Neural cell (in vitro differentiated cells): ENCODE results near the gene ZNF557. TPM values are rescaled to one million over a fixed set of nuclear protein-coding genes. Genes with fewer than 3 reads are reported as not detected.

Experiments
- H2AFZ ChIP-seq: fragments of 200-600, 300-800 bp; sonication (generic), shearing (Covaris generic); 2 replicates; pipeline ENCODE4 v1.6.0; 2014; ENCODE audit warnings: low read depth, mild to moderate bottlenecking, antibody characterized with exemption, low read length, moderate library complexity
- H3F3A ChIP-seq: fragments of 200-600 bp; shearing (Covaris generic); 2 replicates; pipeline ENCODE4 v1.6.1; 2016; ENCODE audit warnings: mild to moderate bottlenecking, moderate library complexity, mixed read lengths, antibody characterized with exemption, low read length; ENCODE audit not compliant: insufficient read depth, poor library complexity, severe bottlenecking
- H3K27ac ChIP-seq: fragments of 200-600, 300-800 bp; sonication (generic), shearing (Covaris generic); 2 replicates; pipeline ENCODE4 v1.5.1; 2014; ENCODE audit warnings: mild to moderate bottlenecking, low read length, moderate library complexity
- H3K27me3 ChIP-seq: fragments of 300-800, 200-600 bp; sonication (generic), shearing (Covaris generic); 2 replicates; pipeline ENCODE4 v1.6.0; 2014; ENCODE audit warnings: mild to moderate bottlenecking, low read depth, low read length, moderate library complexity; ENCODE audit not compliant: insufficient read depth
- H3K36me3 ChIP-seq: fragments of 300-800, 200-600 bp; sonication (generic), shearing (Covaris generic); 2 replicates; pipeline ENCODE4 v1.5.1; 2014; ENCODE audit warnings: mild to moderate bottlenecking, antibody characterized with exemption, low read length, moderate library complexity; ENCODE audit not compliant: insufficient read depth
- H3K4me2 ChIP-seq: fragments of 300-800, 200-600 bp; sonication (generic), shearing (Covaris generic); 2 replicates; pipeline ENCODE4 v1.6.0; 2014; ENCODE audit warnings: mild to moderate bottlenecking, low read length
- H3K4me3 ChIP-seq: fragments of 300-800, 200-600 bp; sonication (generic), shearing (Covaris generic); 2 replicates; pipeline ENCODE4 v1.5.1; 2014; ENCODE audit warnings: mild to moderate bottlenecking, low read length, moderate library complexity
- H3K79me2 ChIP-seq: fragments of 200-600 bp; shearing (Covaris generic); replicated peaks from 2 replicates; pipeline ENCODE4 v1.6.0; 2014; ENCODE audit warnings: mild to moderate bottlenecking, low read length, moderate library complexity; ENCODE audit not compliant: insufficient read depth
- H3K9ac ChIP-seq: fragments of 300-800, 200-600 bp; sonication (generic), shearing (Covaris generic); 2 replicates; pipeline ENCODE4 v1.6.1; 2016; ENCODE audit warnings: mild to moderate bottlenecking, low read length, mixed read lengths
- H3K9me2 ChIP-seq: fragments of 200-600 bp; shearing (Covaris generic); 2 replicates; pipeline ENCODE4 v1.6.1; 2016; ENCODE audit warnings: mild to moderate bottlenecking, low read length, mixed read lengths; ENCODE audit not compliant: insufficient read depth
- H3K9me3 ChIP-seq: fragments of 200-600, 300-800 bp; sonication (generic), shearing (Covaris generic); 2 replicates; pipeline ENCODE4 v1.6.1; 2016; ENCODE audit warnings: mild to moderate bottlenecking, mixed run types, low read length, moderate library complexity, mixed read lengths
- H4K20me1 ChIP-seq: fragments of 200-600 bp; shearing (Covaris generic); 2 replicates; pipeline ENCODE4 v1.6.1; 2016; ENCODE audit warnings: mild to moderate bottlenecking, mixed run types; ENCODE audit not compliant: insufficient read depth
- CTCF ChIP-seq: fragments of 450-650 bp; IDR thresholded peaks from 2 replicates; pipeline ENCODE4 v1.5.1; 2014; ENCODE audit warnings: antibody characterized with exemption, mild to moderate bottlenecking, moderate library complexity; ENCODE audit not compliant: poor library complexity, severe bottlenecking
- EP300 ChIP-seq: fragments of 450-650 bp; conservative IDR thresholded peaks from 2 replicates; pipeline ENCODE4 v1.6.1; 2014; ENCODE audit warnings: antibody characterized with exemption, mild to moderate bottlenecking, moderate library complexity; ENCODE audit not compliant: poor library complexity, severe bottlenecking
- EZH2 ChIP-seq: fragments of 200-600, 300-800 bp; shearing (Covaris generic), sonication (generic); IDR thresholded peaks from 2 replicates; pipeline ENCODE4 v1.6.1; 2014; ENCODE audit warnings: antibody characterized with exemption, low read length, borderline replicate concordance, mild to moderate bottlenecking; ENCODE audit not compliant: insufficient read depth, poor library complexity, severe bottlenecking
- MXI1 ChIP-seq: fragments of 450-650 bp; conservative IDR thresholded peaks from 2 replicates; pipeline ENCODE4 v1.6.1; 2014; ENCODE audit warnings: antibody characterized with exemption, mild to moderate bottlenecking; ENCODE audit not compliant: poor library complexity, severe bottlenecking
- POLR2AphosphoS5 ChIP-seq: IDR thresholded peaks from 2 replicates; pipeline ENCODE4 v1.6.1; 2012
- RAD21 ChIP-seq: fragments of 450-650 bp; conservative IDR thresholded peaks from 2 replicates; pipeline ENCODE4 v1.6.1; 2014; ENCODE audit warnings: antibody characterized with exemption, mild to moderate bottlenecking, moderate library complexity
- SMC3 ChIP-seq: fragments of 450-650 bp; conservative IDR thresholded peaks from 2 replicates; pipeline ENCODE4 v1.6.1; 2014; ENCODE audit warnings: antibody characterized with exemption, mild to moderate bottlenecking, moderate library complexity; ENCODE audit not compliant: poor library complexity
- TAF1 ChIP-seq: IDR thresholded peaks from 2 replicates; pipeline ENCODE4 v1.6.1; 2012; ENCODE audit warnings: low read depth
- polyA plus RNA-seq: library from polyadenylated mRNA; depleted of rRNA; stranded (reverse); fragments of >200 nt; gene quantifications from 2 replicates; pipeline ENCODE4 v1.2.3, GENCODE V29; 2014
- TF ChIP-seq, protein P1 (sequence below): IDR thresholded peaks from 2 replicates; pipeline ENCODE4 v1.6.1; 2012; ENCODE audit warnings: borderline replicate concordance

The ZNF557 gene
- polyA plus RNA-seq, 1 donor from 2014 or later = 7.7 TPM

DNA sequence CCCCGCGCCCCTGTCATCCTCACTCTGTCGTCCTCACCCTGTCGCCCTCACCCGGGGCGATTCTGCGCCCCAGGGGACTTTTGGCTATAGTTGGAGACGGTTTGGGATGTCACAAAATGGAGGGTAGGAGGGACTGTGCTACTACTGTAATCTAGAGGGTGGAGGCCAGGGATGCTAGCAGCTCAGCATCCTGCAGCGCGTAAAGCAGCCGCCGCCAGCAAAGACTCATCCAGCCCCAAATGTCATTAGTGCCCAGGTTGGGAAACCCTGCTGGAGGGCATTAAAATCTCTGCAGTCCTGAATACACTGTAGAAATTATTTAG, 362 bp downstream of the ZNF557 start:
- no peaks in the 10 kb centered on the region for H3K9me3 ChIP-seq
- H2AFZ ChIP-seq = peak overlapping the region; percentile 73
- peak overlapping the region; percentile 89 for H3K27ac ChIP-seq
- H4K20me1 ChIP-seq = no peaks in the 10 kb centered on the region
- H3K4me3 ChIP-seq = peak overlapping the region; percentile 98
- H3K27me3 ChIP-seq = no peaks in the 10 kb centered on the region
- H3K9me2 ChIP-seq = no peaks in the 10 kb centered on the region
- H3K36me3 ChIP-seq = no peaks in the 10 kb centered on the region
- H3F3A ChIP-seq = no peaks in the 10 kb centered on the region
- peaks cover 9% of the 10 kb centered on the region for H3K79me2 ChIP-seq
- peak overlapping the region; percentile 85 for H3K9ac ChIP-seq
- TF ChIP-seq MXI1 (no peak), CTCF (no peak), RAD21 (no peak), EZH2 (no peak), EP300 (no peak), POLR2AphosphoS5 (no peak), TAF1 (no peak), SMC3 (no peak)
- TF ChIP-seq, protein P1, sequence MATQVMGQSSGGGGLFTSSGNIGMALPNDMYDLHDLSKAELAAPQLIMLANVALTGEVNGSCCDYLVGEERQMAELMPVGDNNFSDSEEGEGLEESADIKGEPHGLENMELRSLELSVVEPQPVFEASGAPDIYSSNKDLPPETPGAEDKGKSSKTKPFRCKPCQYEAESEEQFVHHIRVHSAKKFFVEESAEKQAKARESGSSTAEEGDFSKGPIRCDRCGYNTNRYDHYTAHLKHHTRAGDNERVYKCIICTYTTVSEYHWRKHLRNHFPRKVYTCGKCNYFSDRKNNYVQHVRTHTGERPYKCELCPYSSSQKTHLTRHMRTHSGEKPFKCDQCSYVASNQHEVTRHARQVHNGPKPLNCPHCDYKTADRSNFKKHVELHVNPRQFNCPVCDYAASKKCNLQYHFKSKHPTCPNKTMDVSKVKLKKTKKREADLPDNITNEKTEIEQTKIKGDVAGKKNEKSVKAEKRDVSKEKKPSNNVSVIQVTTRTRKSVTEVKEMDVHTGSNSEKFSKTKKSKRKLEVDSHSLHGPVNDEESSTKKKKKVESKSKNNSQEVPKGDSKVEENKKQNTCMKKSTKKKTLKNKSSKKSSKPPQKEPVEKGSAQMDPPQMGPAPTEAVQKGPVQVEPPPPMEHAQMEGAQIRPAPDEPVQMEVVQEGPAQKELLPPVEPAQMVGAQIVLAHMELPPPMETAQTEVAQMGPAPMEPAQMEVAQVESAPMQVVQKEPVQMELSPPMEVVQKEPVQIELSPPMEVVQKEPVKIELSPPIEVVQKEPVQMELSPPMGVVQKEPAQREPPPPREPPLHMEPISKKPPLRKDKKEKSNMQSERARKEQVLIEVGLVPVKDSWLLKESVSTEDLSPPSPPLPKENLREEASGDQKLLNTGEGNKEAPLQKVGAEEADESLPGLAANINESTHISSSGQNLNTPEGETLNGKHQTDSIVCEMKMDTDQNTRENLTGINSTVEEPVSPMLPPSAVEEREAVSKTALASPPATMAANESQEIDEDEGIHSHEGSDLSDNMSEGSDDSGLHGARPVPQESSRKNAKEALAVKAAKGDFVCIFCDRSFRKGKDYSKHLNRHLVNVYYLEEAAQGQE = no peak
- H3K4me2 ChIP-seq = peak overlapping the region; percentile 71

DNA sequence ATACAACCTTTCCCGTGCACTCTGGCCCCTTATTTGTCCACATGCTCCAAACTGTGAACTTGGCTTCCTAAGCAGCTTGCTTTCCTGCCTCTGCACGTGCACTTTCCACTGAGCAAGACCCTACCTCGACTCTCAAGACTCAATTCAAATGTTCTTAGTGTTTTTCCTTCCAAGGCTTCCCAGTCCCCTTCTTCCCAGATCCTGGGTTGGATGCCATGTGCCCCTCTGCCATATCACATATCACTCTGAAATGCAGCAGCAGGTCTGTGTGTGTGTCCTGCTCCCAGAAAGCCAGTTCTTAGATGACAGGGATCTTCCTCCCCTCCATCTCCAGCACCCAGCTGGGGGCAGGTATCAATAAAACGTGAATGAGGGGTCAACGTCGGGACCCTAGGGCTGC, 3.0 kb downstream of the ZNF557 start:
- no peak overlapping the region for H3K9ac ChIP-seq
- H3K36me3 ChIP-seq = peaks cover 17% of the 10 kb centered on the region

More for the DNA sequence above, 3.0 kb downstream of the ZNF557 start:
- Histone ChIP-seq H3K4me3 (no peak overlapping the region), H4K20me1 (no peaks in the 10 kb centered on the region), H3F3A (no peaks in the 10 kb centered on the region), H2AFZ (no peak overlapping the region), H3K27me3 (no peaks in the 10 kb centered on the region), H3K27ac (no peak overlapping the region), H3K9me3 (no peaks in the 10 kb centered on the region), H3K79me2 (peaks cover 9% of the 10 kb centered on the region), H3K4me2 (no peak overlapping the region), H3K9me2 (no peaks in the 10 kb centered on the region)
- no peak for TF ChIP-seq TAF1
- no peak for TF ChIP-seq CTCF
- TF ChIP-seq SMC3 = no peak
- no peak for TF ChIP-seq EP300
- TF ChIP-seq, protein P1 = no peak
